ENCODE measurements around the gene KCTD8. TPM values are rescaled to one million over a fixed set of nuclear protein-coding genes. Genes with fewer than 3 reads are reported as not detected.

KCTD8 gene
- polyA plus RNA-seq, 2 of the 4 experiments (the other 2 are of a cell fraction): not detected

GRCh38 chr4:44228326-44228725 lies 220.3 kb downstream of the KCTD8 start:
- ATAC-seq: no peak
- TF ChIP-seq RCOR1 (IDR thresholded peaks at IDR 0.05; ENCODE audit: low read depth, low read length): no peak
- TF ChIP-seq NFE2L2 (conservative IDR thresholded peaks at IDR 0.05; ENCODE audit: low read length): no peak
- TF ChIP-seq KDM1A (IDR thresholded peaks at IDR 0.05; ENCODE audit: low read depth): no peak
- TF ChIP-seq CHD4 (IDR thresholded peaks at IDR 0.05; ENCODE audit: borderline replicate concordance): no peak
- DNase-seq (ENCODE audit: low read depth in 1 of 2, low spot score in 1 of 2): no peak
- ChIA-PET CTCF (no interaction called here), POLR2A (no interaction called here)
- Histone ChIP-seq H3K27ac (no peak overlapping the region), H3K4me3 (no peak overlapping the region), H3K4me1 (no peaks in the 10 kb centered on the region), H3K4me2 (no peak overlapping the region), H3K9me3 (no peaks in the 10 kb centered on the region)
- FAIRE-seq: no peak
- 0% methylated on average over 1 of the region's 1 CpG for WGBS (ENCODE audit: missing lambda C conversion rate)

GRCh38 chr4:44221407-44221806 lies 227.2 kb downstream of the KCTD8 start:
- CTCF ChIA-PET: no interaction called here
- FAIRE-seq: no peak

GRCh38 chr4:44210750-44211149 lies 237.9 kb downstream of the KCTD8 start:
- ChIA-PET POLR2A (no interaction called here), CTCF (no interaction called here)
- DNase-seq (ENCODE audit: low read depth in 1 of 2, low spot score in 1 of 2) (no peak), ATAC-seq (no peak), FAIRE-seq (no peak)
- Histone ChIP-seq H3K9me3 (no peaks in the 10 kb centered on the region), H3K27ac (no peak overlapping the region), H3K4me2 (no peak overlapping the region), H3K4me1 (no peaks in the 10 kb centered on the region), H3K4me3 (no peak overlapping the region)
- TF ChIP-seq REST (IDR thresholded peaks at IDR 0.05): no peak
- TF ChIP-seq HMGXB4 (CRISPR knock-in tag; IDR thresholded peaks at IDR 0.05; ENCODE audit: borderline replicate concordance): no peak
- TF ChIP-seq CBX8 (IDR thresholded peaks at IDR 0.05): no peak
- TF ChIP-seq NFE2L2 (conservative IDR thresholded peaks at IDR 0.05; ENCODE audit: low read length): no peak
- no peak for TF ChIP-seq SREBF2 (IDR thresholded peaks at IDR 0.05)
- TF ChIP-seq ATOH8 (CRISPR knock-in tag; IDR thresholded peaks at IDR 0.05; ENCODE audit: low read depth): no peak
- no peak for TF ChIP-seq E2F6 (IDR thresholded peaks at IDR 0.05; ENCODE audit: borderline replicate concordance, low read depth)
- TF ChIP-seq CHD4 (IDR thresholded peaks at IDR 0.05; ENCODE audit: borderline replicate concordance): no peak
- no peak for TF ChIP-seq RCOR1 (IDR thresholded peaks at IDR 0.05; ENCODE audit: low read depth, low read length)
- TF ChIP-seq MAX (IDR thresholded peaks at IDR 0.05): no peak
- no peak for TF ChIP-seq FOSL2 (IDR thresholded peaks at IDR 0.05)
- no peak for TF ChIP-seq FOSL2 (CRISPR knock-in tag; IDR thresholded peaks at IDR 0.05)
- TF ChIP-seq FOXS1 (CRISPR knock-in tag; IDR thresholded peaks at IDR 0.05): no peak
- no peak for TF ChIP-seq JUN (IDR thresholded peaks at IDR 0.05)
- no peak for TF ChIP-seq EHF (CRISPR knock-in tag; IDR thresholded peaks at IDR 0.05)
- TF ChIP-seq BHLHE40 (IDR thresholded peaks at IDR 0.05; ENCODE audit: low read depth, low read length): no peak
- TF ChIP-seq ZFP36 (IDR thresholded peaks at IDR 0.05; ENCODE audit: borderline replicate concordance, partially characterized antibody): no peak
- no peak for TF ChIP-seq RARB (CRISPR knock-in tag; IDR thresholded peaks at IDR 0.05)
- TF ChIP-seq JUNB (IDR thresholded peaks at IDR 0.05): no peak

More at GRCh38 chr4:44221407-44221806, 227.2 kb downstream of the KCTD8 start:
- no peak overlapping the region for H3K27ac ChIP-seq
- POLR2A ChIA-PET: no interaction called here
- WGBS (ENCODE audit: missing lambda C conversion rate): 16% methylated on average over 4 of the region's 4 CpGs
- no peak for DNase-seq (ENCODE audit: low read depth in 1 of 2, low spot score in 1 of 2)
- no peak for ATAC-seq
- H3K9me3 ChIP-seq: no peaks in the 10 kb centered on the region
- TF ChIP-seq GATA3 (IDR thresholded peaks at IDR 0.05; ENCODE audit: borderline replicate concordance) (no peak), RFX5 (IDR thresholded peaks at IDR 0.05) (no peak), E2F6 (IDR thresholded peaks at IDR 0.05; ENCODE audit: borderline replicate concordance, low read depth) (no peak), CBX2 (IDR thresholded peaks at IDR 0.05; ENCODE audit: borderline replicate concordance, low read depth) (no peak), EHMT2 (IDR thresholded peaks at IDR 0.05; ENCODE audit: low read depth) (no peak), HOXA7 (CRISPR knock-in tag; IDR thresholded peaks at IDR 0.05) (no peak), HEYL (CRISPR knock-in tag; IDR thresholded peaks at IDR 0.05) (no peak), TP53 (CRISPR knock-in tag; IDR thresholded peaks at IDR 0.05) (no peak), SREBF2 (IDR thresholded peaks at IDR 0.05) (no peak), SMC3 (IDR thresholded peaks at IDR 0.05) (no peak), RARB (CRISPR knock-in tag; IDR thresholded peaks at IDR 0.05) (no peak), ZNF302 (CRISPR knock-in tag; IDR thresholded peaks at IDR 0.05) (no peak)
- H3K4me2 ChIP-seq: no peak overlapping the region
- H3K4me3 ChIP-seq: no peak overlapping the region
- no peaks in the 10 kb centered on the region for H3K4me1 ChIP-seq
